Glomerular visceral epithelial cell (primary cell): ENCODE results near the gene DCAF6.
"Not testable (repeated sequence)": the region's sequence is repeated elsewhere in the genome, so short reads cannot be mapped to it uniquely, and the experiment has no call there.

Experiments
- DNase-seq: peaks from one replicate; pipeline ENCODE4 v3.0.0-alpha.2; 2016; ENCODE audit errors: extremely low spot score

DCAF6 gene

DNA sequence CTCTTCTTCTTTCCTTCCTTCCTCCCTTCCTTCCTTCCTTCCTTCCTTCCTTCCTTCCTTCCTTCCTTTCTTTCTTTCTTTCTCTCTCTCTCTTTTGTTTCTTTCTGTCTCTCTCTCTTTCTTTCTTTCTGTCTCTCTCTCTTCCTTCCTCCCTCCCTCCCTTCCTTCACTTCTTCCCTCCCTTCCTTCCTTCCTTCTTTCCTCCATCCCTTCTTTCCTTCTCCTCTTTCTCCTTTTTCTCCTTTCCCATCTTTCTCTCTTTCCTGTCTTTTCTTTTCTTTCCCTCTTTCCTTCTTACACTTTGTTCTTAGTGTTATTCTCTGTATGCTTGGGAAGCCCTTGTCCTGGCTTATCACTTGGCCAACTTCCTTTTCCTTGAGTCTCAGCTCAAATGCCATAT, 72.8 kb downstream of the DCAF6 start:
- DNase-seq: no peak

DNA sequence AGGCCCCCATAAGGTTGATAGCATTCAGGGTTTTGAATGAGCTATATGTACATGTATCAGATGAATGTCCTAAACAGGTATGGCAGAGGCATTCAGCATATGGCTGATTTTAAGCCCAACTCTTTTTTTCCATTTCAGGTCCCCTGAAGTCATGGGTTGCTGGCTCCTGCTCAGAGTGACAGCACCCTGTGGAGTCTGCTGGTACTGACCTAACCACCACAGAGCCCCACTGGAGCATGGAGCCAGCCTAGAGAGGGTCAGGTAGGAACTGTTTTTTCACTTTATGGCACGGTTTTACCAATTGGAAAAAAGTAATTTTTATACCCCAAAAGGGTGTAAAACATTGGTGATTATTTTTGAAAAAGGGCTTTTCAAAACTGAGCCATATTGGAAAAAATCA, 82.9 kb downstream of the DCAF6 start:
- no peak for DNase-seq

DNA sequence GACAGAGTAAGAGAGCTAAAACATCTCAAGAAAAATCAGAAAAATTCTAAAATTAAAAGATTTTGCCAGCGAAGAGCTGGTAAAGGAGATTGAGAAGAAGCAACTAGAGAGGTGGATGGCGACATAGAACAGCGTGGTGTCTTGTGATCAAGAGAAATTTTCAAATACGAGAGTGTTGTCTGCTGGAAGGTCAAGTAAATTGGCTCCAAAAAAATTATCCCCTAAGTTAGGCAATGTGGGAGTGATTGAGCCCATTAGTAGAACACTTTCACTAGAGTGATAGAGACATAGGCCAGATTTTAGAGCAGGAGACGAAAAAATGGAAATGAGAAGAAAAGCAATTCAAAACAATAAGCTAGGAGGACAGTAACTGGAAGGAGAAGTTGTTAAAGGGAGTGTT, 94.7 kb downstream of the DCAF6 start:
- no peak for DNase-seq

DNA sequence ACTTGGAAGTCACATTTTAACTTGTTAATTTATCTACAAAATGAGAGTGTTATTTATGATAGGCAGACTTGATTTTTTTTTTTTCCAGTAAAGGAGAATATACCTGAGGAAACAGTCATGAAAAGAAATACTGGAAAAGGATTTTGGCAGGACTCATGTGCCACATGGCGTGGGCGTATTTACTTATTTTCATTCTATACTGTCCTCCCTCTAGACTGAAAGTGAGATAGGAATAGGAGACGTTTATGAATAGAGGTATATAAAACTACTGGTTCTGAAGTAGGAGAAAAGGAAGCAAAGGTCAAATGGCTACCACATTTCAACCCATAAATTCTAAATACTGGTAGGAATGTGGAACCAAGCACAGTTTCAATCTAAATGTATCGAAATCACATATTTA, 95.1 kb downstream of the DCAF6 start:
- no peak for DNase-seq

DNA sequence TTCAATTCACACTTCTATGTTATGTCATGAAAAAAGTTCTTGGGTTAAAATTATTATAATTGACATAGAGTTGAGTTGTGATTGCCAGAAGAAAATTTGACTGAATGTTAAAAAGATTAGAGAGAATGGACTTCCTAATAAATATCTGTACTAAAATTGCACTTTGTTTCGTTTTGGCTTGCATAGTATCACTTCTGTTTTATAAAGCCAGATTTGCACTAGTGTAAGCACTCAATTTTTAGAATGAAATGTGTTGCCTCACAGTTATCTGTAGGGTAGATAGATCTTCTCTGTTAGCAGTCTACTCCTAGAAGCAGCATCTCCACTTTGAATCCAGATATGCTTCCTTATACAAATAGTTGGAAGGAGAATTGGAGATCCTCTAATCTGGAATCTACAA, 95.5 kb downstream of the DCAF6 start:
- DNase-seq: no peak

DNA sequence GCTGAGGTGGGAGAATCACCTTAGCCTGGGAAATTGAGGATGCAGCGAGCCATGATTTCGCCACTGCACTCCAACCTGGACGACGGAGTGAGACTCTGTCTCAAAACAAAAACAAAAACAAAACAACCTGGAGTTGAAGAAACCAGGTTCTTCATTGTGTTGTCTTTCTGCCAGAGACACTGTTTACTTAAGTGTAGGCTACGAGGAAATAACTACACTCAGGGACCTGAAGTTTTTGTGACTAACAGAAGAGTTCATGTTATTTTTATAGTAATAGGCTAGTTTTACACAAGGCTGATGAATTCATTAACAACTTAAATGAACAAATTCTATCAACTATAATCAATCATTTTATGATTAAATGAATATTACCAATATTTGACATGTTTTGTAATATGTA, 98.9 kb downstream of the DCAF6 start:
- DNase-seq: no peak

DNA sequence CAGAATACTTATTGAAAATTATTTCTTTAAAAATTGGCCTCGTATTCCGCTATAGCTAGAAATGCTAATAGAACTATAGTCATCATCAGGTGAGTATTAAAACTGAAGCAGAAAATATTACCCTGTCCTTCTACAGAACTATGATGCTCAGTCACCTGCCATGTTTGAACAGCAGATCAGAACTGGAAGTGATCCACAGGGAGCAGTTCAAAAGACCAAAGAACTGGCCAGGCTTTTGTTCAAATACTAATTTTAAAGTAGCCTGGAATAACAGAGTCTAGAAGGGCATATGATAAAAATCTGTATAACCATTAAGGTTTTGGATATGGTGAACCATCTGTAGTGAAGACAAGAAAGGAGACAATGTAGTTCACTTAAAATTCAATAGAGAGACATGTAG, 105.9 kb downstream of the DCAF6 start:
- DNase-seq: no peak

DNA sequence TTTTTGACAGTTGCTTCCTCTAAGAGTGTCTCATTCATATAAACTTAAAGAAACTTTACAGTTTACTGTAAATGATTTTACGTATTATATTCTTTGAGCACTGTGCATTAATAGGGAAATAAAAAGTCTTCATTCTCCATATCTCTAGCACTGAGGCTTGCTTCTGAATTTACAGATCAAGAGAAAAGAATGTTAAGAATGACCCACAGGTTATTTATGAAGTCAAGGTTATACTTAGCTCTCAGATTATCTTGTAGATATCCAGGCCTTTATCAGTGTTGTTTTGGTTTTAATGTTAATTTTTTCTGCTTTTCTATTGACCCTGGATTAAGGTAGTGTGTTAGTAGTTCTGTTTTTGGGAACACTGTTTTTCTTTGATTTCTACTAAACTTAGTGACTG, 108.8 kb downstream of the DCAF6 start:
- DNase-seq: no peak

DNA sequence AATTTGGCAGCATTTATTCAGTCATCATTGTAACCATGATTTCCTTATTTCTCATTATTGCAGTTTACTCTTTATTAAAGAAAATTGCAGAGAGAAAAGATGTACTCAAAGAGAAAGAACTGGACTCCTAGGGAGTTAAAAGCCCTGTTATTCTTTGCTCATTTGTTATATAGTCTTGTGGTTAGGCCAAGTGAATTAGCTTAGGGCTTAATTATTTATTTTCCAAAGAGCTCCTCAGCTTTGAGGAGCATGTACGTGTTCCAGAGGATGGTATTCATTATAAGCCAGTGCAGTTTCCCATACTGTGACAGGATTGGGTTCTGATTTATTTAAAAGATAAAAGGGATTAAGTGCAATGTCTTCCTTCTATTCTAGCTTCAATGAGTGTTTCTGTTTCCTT, 113.8 kb downstream of the DCAF6 start:
- DNase-seq: no peak

DNA sequence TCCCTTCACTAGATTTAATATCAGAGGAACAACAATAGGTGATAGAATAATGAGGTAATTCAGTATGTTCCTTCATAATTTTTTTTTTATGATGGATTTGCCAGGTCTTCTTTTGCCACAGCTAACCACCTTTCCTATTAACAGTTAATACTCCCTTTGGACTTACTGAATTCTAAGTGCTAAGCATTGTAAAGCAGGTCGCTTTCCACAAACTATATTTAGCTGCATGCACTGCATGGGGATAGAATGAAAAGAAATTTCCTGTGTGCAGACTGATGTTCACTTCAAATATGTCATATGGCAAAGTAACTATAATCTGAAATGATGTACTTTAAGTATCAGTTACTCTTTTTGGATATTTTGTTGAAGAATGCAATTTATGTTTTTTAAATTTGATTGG, 114.4 kb downstream of the DCAF6 start:
- no peak for DNase-seq

DNA sequence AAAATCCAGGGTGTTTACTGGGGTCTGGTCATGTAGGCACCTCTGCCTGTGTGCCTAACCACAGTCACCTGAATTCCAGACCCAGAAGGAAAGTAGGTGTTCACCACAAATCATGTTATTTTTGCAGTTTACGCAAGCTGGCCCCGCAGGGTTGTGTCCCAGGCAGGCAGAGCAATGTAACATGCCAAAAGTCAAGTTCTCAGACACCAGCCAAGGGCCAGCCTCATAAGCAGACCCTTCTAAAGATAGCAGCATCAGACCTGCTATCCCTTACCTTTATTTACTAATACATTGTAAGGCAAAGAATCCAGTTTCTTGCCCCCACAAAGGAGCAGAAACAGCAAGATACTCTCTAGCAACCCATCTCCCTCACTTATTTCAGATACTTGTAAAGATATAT, 117.2 kb downstream of the DCAF6 start:
- no peak for DNase-seq

DNA sequence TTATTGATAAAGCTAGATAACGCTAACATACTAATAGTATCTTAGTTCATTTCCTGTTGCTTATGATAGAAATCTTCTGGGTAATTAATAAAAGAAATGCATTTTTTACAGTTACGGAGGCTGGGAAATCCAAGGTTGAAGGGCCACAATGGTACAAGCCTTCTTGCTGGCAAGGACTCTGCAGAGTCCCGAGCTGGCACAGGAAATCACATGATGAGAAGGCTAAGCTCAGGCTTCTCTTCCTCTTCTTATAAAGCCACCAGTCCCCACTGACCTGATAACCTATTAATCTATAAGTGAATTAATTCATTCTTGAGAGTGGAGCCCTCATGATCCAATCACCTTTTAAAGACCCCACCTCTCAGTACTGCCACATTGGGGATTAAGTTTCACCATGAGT, 117.6 kb downstream of the DCAF6 start:
- no peak for DNase-seq

DNA sequence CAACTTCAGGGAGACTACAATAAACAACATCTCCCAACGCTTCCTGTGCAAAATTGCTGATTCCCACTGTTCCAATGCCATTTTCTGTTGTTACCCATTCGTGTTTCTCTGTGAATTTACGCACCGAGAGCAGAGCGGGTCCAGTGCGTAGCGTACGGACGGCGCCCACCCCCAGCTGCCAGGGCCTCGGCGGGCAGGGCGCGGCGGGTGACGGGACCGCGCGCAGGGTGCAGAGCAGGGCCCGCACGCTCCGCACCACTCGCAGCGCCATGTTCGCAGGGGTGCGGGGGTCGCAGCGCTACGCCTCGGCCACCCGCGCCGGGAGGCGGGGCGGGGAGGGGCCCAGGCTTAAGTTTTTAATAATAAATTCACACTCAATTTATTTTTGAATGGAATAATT, 119.7 kb downstream of the DCAF6 start:
- DNase-seq: not testable (repeated sequence)

DNA sequence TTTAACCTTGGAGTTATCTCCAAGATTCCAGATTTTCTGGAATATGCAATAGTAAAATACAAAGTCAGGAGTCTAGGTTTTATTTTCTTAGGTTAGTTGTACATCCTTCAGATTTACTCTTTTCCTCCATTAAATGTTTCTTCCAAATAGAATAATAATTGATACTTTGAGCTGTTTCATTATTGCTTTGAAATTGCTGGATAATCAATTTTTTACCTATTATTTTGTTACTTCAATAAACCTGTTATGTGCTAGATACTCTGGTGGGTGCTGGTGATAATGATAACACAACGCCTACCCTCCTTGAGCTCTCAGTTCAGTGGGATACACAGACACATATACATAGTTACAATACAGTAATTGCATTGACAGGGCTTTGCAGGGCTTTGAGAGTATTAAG, 120.9 kb downstream of the DCAF6 start:
- no peak for DNase-seq

DNA sequence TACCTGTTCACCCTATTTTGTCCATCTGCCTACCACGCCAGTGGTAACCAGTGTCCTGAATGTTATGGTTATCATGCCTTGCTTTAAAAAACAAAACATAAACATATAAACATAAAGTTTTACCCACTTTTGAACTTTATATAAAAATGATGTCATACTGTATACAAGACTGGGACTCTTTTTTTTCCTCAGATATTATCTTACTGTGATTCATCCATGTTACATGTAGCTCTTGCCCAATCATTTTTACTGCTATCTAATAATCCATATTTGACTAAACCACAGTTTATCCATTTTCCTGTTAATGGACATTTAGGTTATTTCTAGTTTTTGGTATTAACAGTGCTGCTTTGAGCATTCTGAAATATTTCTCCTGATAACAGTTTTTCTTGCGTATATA, 121.4 kb downstream of the DCAF6 start:
- DNase-seq: no peak

DNA sequence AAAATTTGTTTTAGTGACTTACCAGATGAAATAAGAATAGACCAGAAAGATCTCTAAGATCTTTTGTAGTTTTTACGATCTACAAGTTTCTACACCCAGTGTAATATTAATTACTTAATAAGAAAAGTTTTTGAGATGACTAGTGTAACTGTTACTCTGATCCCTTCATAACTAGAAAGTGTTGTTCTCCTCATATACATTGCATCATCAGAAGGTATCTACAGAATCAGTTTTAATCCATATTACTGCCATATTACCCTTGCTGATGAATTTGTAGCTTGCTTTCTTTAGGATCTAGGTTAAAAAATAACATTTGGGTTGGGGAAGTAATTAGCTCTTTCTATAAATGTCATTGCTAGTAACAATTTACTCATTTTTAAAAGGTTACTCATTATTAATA, 127.7 kb downstream of the DCAF6 start:
- DNase-seq: no peak

DNA sequence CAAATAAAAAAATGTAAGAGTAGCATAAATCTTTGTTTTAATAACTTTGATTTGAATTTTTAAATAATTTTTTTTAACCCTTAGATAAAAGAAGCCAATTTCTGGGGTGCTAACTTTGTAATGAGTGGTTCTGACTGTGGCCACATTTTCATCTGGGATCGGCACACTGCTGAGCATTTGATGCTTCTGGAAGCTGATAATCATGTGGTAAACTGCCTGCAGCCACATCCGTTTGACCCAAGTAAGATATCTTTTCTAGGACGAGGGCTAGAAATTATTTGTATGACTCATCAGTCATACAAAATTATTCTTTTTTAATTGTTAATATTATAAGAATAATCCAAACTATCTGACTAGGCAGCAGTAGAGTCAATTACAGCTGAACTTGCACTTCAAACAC, 129.0 kb downstream of the DCAF6 start:
- DNase-seq: no peak

DNA sequence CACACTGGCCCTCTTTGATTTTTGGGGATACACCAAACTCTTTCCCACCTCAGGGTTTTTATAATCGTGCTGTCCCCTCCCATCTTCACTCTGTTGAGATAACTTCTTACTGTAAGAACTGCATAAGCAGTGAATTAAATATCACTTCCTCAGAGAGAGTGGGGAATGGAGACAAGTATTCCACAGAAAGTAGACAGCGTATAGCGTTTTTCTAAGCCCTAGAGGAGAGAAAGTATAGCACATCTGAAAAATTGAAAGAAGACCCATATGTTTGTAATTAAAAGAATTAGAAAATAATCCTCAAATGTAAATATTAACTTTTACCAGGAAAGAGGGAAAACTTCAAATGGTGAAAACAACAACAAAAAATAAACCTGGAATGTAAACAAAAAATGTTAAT, 132.9 kb downstream of the DCAF6 start:
- DNase-seq: no peak

DNA sequence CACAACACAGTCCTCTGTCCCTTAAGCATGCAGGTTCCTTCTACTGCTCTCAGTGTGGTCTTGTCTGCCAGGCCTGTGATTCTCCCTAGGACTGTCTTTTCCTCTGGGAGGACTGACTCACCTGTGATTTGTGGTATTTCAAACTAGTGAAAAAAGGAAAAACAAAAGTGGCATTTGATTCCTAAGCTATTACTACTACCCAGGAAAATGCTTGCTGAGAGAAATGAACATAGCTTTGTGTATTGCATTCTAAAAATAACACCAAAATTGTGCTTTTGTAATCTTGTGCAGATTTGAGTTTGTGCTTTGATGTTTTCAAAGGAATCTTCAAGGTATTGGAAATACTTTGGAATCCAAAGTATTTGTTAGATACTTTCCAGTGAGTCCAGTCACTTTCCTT, 143.3 kb downstream of the DCAF6 start:
- DNase-seq: peak; percentile 39

DNA sequence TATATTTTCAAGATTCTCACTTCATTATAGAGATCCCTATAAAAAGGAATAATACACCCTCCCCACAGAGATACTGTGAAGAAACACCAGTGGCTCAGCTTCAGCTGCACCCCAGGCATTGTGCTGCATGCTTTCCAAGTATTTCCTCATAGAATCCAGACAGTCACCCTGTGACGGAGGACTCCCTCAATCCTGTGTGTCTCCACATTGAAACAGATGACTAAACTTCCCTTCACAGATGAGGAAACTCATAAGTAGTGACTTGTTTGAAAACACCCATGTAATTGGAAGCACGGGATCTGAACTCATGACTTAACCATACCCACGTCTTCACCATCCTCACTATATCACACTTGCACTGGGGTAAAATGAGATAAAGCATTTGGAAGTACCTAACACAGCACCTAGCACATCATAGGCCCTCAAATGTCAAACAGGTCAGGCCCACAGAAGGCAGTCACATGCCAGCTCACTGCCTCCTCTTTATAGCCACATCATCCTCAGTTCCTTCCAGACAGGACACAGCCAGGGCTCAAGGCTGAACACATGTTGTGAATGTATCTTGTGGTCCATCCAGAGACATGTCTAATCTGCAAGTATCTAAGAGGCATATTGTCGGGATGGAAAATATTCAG, 145.0 kb downstream of the DCAF6 start:
- DNase-seq: peak; percentile 54

DNA sequence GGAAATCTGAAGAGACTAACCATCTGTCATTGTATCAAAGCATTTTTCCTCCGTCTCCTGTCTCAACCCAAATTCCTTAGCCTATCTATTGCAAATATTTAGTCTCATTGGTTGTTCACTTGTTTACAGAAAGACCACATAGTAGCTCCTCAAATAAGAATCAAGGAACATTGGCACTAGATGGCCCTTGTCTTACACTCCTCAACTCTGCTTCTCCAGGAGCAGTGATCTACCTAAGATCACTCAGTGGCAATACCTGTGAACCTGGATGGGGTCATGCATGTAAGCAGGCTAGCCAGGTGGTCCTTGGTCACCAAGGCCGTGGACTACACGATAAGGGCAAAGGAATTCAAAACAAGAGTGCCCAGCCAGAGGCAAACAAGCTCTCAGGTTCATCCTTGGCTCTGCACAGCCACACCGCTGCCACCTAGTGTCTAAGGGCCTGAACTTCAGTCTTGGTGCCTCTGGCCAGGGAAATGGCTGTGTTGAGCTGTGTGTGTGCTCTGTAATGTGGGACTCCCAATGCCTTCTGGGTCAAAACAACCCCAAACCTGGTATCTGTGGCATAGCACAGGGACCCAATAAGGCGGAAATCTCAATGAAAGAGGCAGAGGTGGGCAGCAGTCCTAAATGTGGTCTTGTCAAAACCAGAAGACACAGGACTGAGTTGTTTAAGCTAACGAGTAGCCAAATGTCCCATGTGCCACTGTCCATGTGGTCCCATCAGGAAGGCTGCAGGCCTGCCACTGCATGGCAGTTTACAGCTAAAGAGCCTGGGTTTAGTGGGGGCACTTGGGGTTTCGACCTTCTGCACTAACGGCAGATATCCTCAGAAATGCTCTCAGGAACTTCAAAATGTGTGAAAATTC, 145.8 kb downstream of the DCAF6 start:
- peak; percentile 76 for DNase-seq

DNA sequence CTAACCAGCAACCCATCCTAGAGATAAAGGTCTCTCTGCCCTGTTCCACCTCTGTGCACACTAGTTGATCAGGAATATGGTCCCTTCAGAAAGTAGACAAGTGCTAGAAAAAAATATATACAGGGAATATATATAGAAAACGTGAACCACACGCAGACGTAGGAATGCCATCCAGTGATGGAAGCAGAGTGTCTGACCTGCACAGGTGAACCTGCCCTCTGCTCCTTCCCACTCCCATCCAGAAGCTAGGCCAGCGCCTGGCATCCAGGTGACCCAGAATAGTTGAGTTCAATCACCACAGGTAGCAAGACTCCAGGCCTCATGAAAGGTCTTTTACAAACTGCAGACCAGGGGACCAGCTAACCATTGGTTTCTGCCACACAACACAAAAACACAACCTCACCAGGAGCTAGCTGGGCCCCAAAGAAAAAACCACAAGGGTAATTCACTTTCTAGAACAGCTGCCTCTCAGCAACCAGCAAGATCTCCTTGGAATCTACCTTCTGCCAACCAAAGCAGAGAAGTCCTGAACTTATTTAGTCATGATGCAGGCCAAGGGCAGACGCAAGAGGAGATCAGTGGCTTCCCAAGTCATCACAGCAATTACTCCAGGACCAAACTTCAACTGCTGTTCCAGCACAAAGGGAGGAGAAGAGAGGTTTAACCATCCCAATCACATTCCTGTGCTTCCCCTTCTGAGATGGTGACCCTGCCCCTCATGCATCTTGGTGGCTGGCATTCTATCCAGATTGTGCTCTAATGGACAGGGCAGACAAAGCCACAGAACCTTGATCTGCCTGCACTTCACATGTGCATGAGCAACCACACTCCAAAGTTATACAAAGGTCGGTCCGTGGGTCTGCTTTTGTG, 147.2 kb downstream of the DCAF6 start:
- no peak for DNase-seq
